SK-N-SH (cell line): ENCODE data around the gene MAP3K19.

Source experiments
- EP300 ChIP-seq, 2 experiments: IDR thresholded peaks; 2 replicates each; pipeline versions ENCODE4 v1.4.0 to v1.6.1; 2012; ENCODE audit warnings: borderline replicate concordance in 1 of 2, low read depth in 1 of 2, low read length in 1 of 2
- NFIC ChIP-seq: IDR thresholded peaks from 2 replicates; pipeline ENCODE4 v1.4.0; 2012; ENCODE audit warnings: borderline replicate concordance

GRCh38 chr2:135091681-135092080 is 44.4 kb upstream of the MAP3K19 start:
- TF ChIP-seq EP300 (IDR thresholded peaks at IDR 0.05; ENCODE audit: borderline replicate concordance in 1 of 2, low read depth in 1 of 2, low read length in 1 of 2) (no peak), NFIC (no peak)
